GM19240 (cell line): ENCODE results near the gene SERPINA4.

Experiments
- DNase-seq: peaks from one replicate; pipeline ENCODE4 v3.0.0; 2011; ENCODE audit warnings: low spot score; ENCODE audit not compliant: insufficient read length

The SERPINA4 gene, protein sequence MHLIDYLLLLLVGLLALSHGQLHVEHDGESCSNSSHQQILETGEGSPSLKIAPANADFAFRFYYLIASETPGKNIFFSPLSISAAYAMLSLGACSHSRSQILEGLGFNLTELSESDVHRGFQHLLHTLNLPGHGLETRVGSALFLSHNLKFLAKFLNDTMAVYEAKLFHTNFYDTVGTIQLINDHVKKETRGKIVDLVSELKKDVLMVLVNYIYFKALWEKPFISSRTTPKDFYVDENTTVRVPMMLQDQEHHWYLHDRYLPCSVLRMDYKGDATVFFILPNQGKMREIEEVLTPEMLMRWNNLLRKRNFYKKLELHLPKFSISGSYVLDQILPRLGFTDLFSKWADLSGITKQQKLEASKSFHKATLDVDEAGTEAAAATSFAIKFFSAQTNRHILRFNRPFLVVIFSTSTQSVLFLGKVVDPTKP

DNA sequence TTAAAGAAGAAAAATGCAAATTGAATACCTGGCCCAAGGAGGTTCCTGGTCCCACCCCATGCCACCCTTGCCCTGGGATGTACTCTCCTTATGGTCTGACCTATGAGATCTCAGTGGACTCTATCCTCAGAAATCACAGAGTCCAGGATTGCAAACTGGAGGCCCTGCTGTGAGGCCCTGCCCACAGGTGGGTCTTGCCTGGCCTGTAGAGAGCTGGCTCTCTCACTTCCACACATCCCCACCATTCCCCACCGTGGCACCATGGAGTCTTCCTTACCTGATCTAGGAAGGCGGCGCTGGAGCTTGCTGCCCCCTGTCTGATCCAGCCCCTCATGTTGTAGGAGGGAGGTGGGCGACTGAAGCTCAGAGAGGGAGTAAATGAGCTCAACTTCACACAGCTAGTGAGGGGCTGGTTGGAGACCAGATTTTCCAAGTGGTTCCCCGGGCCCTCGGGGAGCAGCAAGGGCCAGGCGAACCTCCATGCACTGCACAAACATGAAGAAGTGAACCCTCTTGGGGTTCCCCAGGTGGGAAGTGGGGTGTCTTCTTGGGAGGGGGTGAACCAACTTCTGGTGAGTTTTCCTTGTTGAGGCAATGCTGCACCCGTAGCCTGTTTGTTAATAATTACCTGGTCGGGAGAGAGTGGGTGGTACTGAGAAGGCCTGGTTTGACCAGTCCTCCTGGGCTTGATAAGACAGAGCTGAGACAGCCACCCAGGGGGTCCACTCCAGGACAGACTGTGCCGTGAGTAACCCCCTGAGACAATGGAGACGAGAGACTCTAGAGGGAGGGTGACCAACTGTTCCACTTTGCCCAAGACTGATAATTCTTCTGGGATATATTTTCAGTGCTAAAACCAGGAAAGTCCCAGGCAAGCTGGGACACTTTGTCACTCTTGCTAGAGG, at the start of gene SERPINA4:
Gene SERPINA4 (plus strand): TSS at position 692 of the 905 bp plus-strand sequence. CDS start 2,041 bp downstream, outside the sequence.
- no peak for DNase-seq

DNA sequence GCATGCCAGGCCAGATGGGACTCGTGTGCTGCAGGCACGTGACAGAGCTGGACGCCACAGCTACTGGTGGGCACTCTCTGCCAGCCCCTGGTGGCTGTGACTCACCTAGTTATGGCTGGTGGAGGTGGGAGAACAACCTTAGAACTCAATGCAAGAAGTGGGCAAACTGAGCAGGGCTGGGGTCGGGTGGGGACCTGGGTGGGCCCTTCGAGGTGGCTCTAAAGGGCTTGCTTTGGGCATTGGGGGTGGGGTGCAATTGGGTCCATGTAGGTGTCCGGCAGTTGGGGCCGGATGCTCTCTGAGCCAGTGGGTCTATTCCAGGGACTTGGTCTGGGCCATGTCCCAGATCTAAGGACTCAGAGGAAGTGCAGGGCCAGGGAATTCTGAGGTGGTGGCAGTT, 46.9 kb upstream of the SERPINA4 start:
- no peak for DNase-seq

DNA sequence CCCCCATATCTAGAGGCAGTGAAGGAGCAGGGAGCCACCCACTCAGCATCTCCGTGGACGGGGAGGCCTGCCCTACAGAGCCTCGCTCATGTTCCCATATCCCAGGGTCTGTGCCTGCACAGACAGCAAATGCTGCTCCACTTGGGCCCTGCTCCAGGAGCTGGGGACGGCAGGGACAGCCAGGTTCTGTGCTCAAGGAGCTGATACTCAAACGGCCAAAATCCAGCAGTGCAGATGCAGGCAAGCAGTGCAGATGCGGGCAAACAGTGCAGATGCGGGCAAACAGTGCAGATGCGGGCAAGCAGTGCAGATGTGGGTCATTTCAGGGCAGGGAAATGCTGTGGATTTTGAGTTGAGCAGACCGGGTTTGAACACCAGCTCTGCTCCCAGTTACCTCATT, 45.8 kb upstream of the SERPINA4 start:
- no peak for DNase-seq

DNA sequence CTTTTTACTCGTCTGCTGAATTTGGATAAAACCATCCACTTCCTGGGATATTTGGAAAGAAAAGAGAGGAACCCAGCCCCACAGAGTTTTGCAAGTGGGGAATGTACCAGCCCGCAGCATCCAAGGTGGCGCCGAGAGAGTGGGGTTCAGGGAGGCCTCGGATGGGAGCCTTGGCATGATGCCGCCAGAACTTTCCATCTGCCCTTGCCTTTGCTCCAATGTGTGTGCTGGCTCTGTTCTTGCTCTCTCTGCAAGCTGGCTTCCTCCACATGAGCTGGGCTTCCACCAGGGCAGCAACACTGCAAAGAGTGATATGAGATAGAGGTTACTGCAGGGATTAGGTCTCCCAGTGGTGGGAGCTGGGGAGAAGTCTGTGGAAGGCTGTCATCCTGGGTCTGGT, 45.4 kb upstream of the SERPINA4 start:
- no peak for DNase-seq

DNA sequence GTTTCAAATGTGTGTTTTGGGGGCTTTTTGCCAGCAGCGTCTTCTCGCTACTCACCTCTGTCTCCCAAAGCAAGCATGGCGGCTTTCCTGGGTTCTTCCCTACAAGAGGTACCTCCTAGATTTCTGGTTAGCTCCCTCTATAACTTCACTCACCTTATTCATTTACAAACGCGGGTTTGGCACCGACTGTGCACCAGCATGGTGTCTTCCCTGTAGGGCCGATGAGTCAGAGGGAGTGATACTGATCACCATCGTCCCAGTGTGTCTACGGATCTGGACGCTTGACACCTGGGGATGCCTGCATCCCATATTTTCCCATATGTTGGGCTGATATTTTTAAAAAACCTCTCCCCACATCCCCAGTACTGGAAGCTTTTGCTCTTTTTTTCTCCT, 44.0 kb upstream of the SERPINA4 start:
- DNase-seq = no peak

DNA sequence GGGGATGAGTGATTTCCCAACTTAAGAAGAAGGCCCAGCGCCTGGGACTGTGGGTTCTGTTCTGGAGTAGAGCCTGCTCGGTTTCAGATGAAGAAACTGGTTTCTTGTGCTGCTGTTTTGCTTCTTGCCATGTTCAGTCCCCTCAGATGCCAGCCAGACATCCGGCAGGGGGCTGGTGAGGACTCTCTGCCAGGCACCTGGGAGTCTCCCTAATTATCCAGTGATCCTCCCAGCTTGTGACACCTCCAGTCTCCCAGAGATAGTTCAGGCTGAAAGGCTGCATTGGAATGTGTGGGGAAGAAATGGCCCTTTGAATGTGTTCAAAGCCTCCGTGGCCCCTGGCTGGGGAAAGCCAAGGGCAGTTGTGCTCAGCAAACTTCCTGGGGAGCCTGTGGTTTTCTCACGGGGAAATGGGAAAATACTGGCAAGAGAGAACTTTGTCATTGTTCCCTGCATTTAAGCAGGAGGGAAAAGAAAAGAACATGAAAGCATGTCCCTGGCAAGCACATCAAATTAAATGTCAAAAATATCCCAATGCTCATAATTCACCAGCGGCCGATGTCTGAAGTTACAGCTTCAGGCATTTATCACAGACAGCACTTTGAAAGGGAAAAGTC, 43.5 kb upstream of the SERPINA4 start:
- DNase-seq = no peak

DNA sequence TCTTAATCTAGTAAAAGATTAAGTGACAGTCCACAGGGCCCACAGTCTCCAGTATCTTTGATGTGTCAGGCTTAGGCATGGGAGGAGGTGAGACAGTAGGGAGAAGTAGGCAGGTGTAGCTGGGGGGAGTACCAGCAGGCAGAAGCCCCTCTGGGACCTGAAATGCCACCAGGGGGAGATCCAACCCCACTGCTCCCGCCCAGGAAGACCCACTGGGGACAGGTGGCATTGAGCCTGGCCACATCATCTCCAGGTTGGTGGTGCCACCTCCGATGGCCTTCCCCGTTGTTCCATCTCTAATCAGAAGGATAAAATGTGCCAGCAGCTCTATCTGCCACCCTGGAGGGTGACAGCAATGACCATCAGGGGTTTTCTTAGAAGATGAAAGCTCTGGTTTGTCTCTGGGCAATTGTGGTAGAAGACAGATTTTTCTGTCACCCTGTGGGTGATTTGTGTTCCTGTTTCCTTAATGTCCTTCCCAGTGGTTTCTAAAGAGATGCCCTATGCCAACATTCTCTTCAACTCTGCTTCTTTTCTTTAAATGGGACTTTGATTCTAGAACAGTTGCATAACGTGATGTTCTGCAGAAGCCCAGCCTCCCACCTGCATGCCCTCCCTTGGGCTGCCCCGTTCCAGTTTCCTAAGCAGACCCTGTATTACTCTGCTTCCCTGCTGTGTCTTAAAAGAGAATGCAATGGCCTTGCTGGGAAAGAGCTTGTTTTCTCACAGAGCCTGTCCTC, 39.7 kb upstream of the SERPINA4 start:
- DNase-seq = no peak

DNA sequence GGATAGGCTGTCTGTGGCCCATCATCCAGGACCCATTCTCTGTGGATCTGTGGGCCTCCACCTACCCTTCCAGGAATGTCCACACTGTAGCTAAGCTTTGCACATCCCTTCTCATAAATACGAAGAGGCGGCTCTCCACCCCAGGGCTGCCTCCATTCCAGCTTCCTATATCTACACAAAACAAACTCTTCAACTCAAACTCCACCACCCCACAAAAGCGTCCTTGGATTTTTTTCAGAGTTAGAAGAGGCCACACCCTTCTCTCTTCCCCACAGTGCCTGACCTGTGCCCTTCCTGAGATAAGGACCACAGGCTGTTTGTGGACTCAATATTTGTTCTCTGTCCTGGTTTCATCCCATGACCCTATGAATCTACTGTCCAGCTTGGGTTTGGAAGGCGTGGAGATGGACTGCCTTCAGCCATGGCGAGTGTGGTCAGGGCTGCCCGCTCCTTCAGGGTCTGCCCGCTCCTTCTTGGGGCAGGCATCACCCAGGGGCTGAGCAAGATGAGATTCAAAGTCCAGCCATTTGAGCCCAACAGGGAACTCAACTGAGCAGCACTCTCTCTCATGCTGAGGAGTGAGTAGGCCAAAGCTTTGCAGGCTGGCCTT, 39.0 kb upstream of the SERPINA4 start:
- no peak for DNase-seq

DNA sequence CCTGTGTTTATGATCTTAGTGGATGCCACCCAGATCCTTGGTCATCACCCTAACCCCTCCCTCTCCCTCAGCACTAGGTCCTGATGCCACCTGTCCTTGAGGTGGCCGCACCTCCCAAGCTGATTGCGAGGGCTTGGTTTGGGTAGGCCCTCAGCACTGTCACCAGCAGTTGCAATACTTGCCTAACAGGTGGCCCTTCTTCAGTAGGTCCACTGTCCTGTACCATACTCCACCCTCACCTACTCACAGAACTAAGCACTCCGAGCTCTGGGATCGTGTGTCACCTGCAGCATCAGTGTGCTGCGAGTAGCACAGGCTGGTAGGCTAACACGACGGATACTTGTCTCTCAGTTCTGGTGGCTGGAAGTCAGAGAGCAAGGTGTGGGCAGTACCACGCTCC, 38.0 kb upstream of the SERPINA4 start:
- DNase-seq = no peak

DNA sequence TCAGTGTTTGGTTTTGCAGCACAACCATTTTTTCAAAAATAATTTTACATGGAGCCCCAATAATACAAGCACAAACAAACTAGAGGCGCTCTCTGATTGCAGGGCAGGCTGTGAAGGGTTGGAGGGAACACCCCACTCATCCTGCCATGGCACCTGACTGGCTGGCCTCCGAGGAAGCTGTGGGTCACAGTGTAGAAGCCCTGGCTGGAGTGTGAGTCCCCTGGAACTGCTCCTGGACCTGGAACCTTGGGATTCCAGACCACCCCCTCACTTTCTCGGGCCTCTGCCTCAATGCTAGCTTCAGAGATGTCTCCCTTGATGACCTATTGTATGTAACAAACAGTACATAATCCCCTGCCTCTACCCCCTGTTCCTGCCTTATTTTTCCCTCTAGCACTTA, 37.1 kb upstream of the SERPINA4 start:
- DNase-seq = no peak

DNA sequence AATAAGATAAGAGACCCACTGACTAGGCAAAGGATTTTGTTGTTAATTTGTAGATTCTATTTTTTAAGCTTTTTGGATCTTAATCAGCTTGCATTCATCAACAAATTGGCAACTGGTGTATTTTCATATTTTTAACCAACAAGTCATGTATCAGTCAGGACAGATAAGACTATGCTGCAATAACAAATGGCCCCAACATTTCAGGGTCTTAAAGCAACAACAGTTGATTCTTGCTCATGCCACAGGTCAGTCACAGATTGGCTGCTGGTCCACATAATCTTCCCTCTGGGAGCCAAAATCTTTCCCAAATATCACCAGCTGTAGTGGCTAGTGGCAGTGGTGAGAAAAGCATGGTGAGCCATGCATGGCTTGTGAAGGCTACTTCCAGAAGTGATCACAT, 30.1 kb upstream of the SERPINA4 start:
- no peak for DNase-seq

DNA sequence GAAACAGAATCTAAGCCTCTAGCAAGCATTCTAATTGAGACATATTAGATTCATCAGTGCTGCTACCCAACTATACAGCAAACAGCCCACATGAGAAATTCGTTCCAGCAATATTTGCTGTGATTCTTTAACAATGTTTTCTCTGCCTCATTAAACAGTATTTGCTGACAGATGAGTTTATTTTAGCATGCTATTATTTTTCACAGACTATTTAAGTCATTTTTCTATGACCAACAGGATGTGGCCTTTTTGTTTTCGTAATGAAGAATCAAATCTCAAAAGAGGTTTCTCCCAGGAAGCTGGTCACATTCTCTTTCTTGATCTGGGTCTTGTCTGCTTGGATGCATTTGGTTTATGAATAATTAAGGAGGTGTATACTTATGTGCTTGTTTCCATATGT, 28.8 kb upstream of the SERPINA4 start:
- no peak for DNase-seq

DNA sequence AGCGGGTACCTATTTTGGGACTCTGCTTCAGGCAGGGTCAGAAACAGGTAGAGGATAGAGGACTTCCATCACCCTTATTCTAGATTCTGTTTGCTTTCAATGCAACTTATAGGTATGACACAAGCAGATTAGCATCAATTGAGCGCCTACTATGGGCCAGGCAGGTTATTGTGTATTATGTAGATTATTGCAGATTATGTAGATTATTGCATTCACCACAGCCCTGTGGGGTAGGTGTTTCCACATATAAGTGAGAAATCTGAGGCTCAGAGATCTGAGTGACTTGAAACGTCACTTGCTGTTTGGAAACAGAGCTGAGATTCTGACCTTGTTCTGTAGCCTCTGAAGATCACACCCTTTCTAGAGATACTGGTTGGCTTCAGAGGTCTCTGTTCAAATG, 25.7 kb upstream of the SERPINA4 start:
- DNase-seq = no peak

DNA sequence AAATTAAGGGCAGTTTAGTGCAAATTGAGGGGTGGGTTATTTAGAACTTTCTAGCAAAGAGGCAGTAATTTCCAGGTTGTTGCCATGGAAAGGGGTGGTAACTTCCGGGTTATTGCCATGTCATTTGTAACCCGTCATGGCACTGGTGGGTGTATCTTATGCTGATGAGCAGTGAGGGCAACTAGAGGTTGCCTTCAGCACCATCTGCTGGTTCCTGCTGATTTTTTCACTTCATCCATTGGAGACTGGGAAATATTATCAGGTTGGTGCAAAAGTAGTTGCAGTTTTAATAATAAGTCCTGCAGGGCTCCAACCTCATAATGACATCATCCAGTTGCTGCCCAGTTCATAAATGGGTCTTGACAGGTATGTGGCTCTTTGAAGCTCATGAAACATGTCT, 24.4 kb upstream of the SERPINA4 start:
- no peak for DNase-seq

DNA sequence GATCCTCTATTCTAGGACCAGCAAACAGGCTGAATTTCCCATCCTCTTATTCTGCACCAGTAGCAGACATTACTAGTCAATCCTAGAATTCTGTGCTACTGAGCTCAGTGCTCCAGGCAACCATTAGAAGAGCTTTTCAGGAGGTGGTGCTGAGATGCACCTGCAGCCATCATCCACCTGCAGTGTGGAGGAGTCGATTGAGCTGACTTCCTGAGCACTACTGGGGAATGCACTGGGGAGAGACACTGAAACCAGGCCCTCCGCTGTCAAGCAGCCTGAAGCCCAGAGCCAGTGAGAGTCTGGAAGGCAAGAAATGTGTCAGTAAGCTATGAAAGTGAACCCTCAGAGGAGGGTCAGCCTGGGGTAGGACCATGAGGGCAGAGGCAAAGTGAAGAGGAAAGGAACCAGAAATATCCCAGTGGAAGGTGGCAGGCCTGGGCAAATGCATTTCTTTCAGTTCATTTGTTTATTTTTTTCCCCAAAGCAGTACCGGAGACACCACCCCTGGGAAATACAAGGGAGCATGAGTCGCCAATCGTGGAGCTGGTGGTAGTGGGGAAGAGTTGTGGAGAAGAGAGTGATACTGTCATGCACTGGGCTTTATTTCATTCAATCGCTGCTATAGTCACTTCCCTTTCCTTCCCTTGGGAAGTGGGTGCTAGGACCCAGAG, 23.0 kb upstream of the SERPINA4 start:
- DNase-seq = no peak

DNA sequence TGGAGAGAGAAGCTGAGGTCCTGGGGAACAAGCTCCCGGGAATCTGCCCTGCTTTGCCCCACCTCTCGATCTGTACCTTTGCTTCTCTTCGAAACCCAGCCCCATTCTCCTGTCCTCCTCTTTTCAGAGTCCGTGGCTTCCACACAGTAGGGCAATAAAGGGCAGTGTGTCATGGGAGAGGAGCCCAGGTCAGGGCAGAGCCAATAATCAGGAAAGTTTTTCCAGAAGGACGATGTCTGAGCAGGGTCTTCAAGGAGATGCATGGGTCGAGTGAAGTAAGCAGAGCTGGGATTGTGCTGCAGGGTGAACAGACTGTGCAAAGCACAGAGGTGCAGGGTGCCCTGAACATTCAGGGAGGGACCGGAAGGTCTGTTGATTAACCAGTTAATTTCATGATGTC, 22.1 kb upstream of the SERPINA4 start:
- DNase-seq = no peak

DNA sequence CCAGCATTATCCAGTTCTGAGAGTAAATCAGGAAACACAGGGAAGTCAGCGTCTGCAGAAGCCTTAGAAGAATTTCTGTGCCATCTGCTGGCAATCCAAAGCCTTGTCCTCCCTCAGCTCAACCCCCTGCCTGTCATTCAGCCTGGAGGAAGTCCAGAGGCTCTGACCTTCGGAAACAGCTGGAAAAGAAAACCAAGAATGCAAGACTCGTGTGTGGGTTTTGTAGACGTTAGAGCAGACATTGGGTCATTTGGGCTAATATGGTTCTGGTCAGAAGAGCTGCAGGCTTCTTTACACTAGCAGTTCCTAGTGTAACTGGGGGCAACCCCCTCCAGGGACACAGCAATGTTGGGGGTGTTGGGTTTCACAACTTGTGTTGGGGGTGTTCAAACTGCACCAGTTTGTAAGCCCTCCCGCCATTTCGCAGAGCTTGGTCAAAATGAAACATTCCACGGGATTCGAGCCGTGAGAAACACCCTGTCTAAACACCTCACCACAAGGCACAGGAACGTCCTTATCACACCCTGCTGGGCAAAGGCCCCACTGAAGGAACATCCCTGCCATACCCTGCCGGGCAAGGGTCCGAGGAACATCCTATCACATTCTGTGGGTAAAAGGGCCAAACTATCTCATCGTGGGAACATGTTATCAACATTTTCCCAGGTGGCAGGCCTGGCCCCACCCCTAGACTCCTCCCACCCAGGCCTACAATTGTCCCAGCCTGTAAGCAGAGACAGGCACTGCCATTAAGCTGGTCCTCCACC, 21.0 kb upstream of the SERPINA4 start:
- DNase-seq = no peak

DNA sequence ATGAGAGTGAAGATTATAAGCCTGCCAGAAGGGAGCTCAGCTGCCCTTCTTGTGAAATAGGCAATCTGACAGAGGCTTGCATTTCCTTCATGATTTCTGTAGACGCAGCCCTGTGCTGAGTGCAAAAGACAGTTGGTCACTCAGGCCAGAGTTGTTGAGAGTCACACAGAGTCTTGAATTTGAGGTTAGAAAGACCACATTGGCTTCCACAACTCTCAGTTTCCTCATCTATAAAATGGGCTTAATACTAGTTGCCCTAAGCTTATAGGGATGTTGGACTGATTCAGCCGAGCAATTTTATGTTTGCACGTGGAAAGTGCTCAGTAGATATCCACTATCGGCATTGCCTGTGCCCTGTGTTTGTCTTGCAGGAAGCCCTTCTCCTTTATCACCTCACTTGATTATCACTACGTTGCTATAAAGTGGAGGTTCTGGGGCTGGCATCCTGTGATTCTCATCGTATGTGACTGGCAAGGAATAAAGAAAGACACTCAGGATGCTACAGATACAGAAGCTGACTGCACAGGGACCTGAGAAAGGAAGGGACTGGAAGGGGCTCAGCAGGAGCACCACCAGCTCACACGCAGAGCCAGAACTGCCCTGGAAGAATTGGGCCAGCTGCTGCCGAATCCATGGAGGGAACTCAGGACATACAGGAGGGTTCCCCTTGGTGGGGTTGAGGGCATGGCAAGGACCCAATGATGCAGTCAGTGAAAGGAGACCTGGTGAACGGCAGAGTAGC, 19.8 kb upstream of the SERPINA4 start:
- DNase-seq = no peak
